H1 (cell line): ENCODE measurements around the gene TNRC6A. TPM values are rescaled to one million over a fixed set of nuclear protein-coding genes. Genes with fewer than 3 reads are reported as not detected.

Source experiments
- CTCF ChIA-PET: fragments of 300-600 bp; sonication (Branson Sonifier 250); formaldehyde crosslinking; loops from one replicate; lab custom pipeline; 2021; ENCODE audit not compliant: partially characterized antibody; lab: Charles Lee
- POLR2A ChIA-PET: fragments of 300-600 bp; sonication (Branson Sonifier 250); formaldehyde crosslinking; loops from one replicate; lab custom pipeline; 2021; ENCODE audit warnings: inconsistent platforms; ENCODE audit not compliant: partially characterized antibody; lab: Charles Lee
- DNase-seq, 2 experiments: peaks; one replicate each; pipeline versions ENCODE4 v3.0.0 to v3.0.0-alpha.2; 2010 to 2022; ENCODE audit warnings: low spot score in 2 of 2, low read depth in 1 of 2, mixed read lengths in 1 of 2
- FAIRE-seq: peaks from 2 replicates; lab custom pipeline; 2011; peaks lifted over from hg19 to GRCh38; lab: Jason Lieb, UNC
- H2AFZ ChIP-seq: 2 replicates; pipeline ENCODE4 v1.8.1; 2012; ENCODE audit warnings: low read length, inconsistent platforms
- H2AK5ac ChIP-seq: 2 replicates; pipeline ENCODE4 v1.6.1; 2013; ENCODE audit warnings: low read depth, low read length
- H2BK120ac ChIP-seq: replicated peaks from 2 replicates; pipeline ENCODE3; 2013; ENCODE audit warnings: low read depth, low read length, inconsistent platforms
- H2BK12ac ChIP-seq: 2 replicates; pipeline ENCODE4 v1.6.1; 2013; ENCODE audit warnings: low read depth, low read length
- H2BK15ac ChIP-seq: 2 replicates; pipeline ENCODE4 v1.6.1; 2013; ENCODE audit warnings: low read length
- H2BK20ac ChIP-seq: 2 replicates; pipeline ENCODE4 v1.6.1; 2013; ENCODE audit warnings: low read length
- H2BK5ac ChIP-seq: 2 replicates; pipeline ENCODE4 v1.6.1; 2013; ENCODE audit warnings: low read depth, low read length
- H3K14ac ChIP-seq: 2 replicates; pipeline ENCODE4 v1.6.1; 2013; ENCODE audit warnings: inconsistent platforms; ENCODE audit not compliant: insufficient read length
- H3K18ac ChIP-seq: 2 replicates; pipeline ENCODE4 v1.6.1; 2013; ENCODE audit warnings: low read length; ENCODE audit errors: extremely low read depth
- H3K23ac ChIP-seq: 2 replicates; pipeline ENCODE4 v1.6.1; 2013; ENCODE audit warnings: inconsistent platforms; ENCODE audit not compliant: insufficient read length
- H3K23me2 ChIP-seq: 2 replicates; pipeline ENCODE4 v1.6.1; 2013; ENCODE audit warnings: low read depth, low read length
- H3K27ac ChIP-seq: 2 replicates; pipeline ENCODE4 v1.6.1; 2011; ENCODE audit warnings: low read depth, low read length, inconsistent platforms
- H3K27me3 ChIP-seq, 4 experiments: replicated peaks in 1 of 4; 1 replicate in 1 of 4; 2 replicates in 3 of 4; pipeline versions ENCODE4 v1.6.1 to v1.8.1; 2011 to 2013; ENCODE audit warnings: low read length in 3 of 4, mild to moderate bottlenecking in 3 of 4, inconsistent platforms in 2 of 4, mixed read lengths in 2 of 4, moderate library complexity in 1 of 4; ENCODE audit not compliant: control insufficient read depth in 3 of 4, insufficient read depth in 3 of 4; ENCODE audit errors: extremely low read depth in 1 of 4
- H3K36me3 ChIP-seq, 4 experiments: 2 replicates each; pipeline versions ENCODE4 v1.6.1 to v1.8.1; 2011 to 2013; ENCODE audit warnings: mild to moderate bottlenecking in 4 of 4, low read length in 3 of 4, moderate library complexity in 2 of 4, control low read depth in 1 of 4, inconsistent platforms in 1 of 4; ENCODE audit not compliant: insufficient read depth in 4 of 4, control insufficient read depth in 2 of 4
- H3K4ac ChIP-seq: replicated peaks from 2 replicates; pipeline ENCODE3; 2013; ENCODE audit warnings: low read length, low read depth, mixed read lengths, inconsistent platforms; ENCODE audit not compliant: insufficient read length
- H3K4me1 ChIP-seq, 4 experiments: replicated peaks in 1 of 4; 1 replicate in 1 of 4; 2 replicates in 3 of 4; pipeline versions ENCODE4 v1.6.1 to v1.8.1; 2011 to 2013; ENCODE audit warnings: low read length in 3 of 4, inconsistent platforms in 2 of 4, mixed read lengths in 1 of 4; ENCODE audit not compliant: insufficient read depth in 4 of 4, control insufficient read depth in 3 of 4
- H3K4me2 ChIP-seq, 2 experiments: 2 replicates each; pipeline versions ENCODE4 v1.6.1 to v1.8.1; 2011 to 2013; ENCODE audit warnings: low read depth in 2 of 2, low read length in 2 of 2, control low read depth in 1 of 2, inconsistent platforms in 1 of 2, mild to moderate bottlenecking in 1 of 2; ENCODE audit not compliant: insufficient read depth in 1 of 2
- H3K4me3 ChIP-seq, 4 experiments: fragments of 200-600, 300-600 bp in 1 of 4; sonication (generic), shearing (Covaris generic), sonication (Bioruptor Twin) in 1 of 4; 2 replicates each; pipeline versions ENCODE4 v1.5.1 to v1.8.1; 2011 to 2016; ENCODE audit warnings: low read length in 4 of 4, low read depth in 3 of 4, control low read depth in 2 of 4, inconsistent platforms in 2 of 4, mild to moderate bottlenecking in 2 of 4, mixed read lengths in 1 of 4, moderate library complexity in 1 of 4; ENCODE audit not compliant: insufficient read depth in 2 of 4; ENCODE audit errors: extremely low read depth in 1 of 4
- H3K56ac ChIP-seq: replicated peaks from 2 replicates; pipeline ENCODE3; 2013; ENCODE audit warnings: low read depth, mild to moderate bottlenecking, mixed read lengths, low read length, inconsistent platforms; ENCODE audit not compliant: insufficient read length
- H3K79me1 ChIP-seq: 2 replicates; pipeline ENCODE4 v1.6.1; 2013; ENCODE audit warnings: low read depth, low read length, control low read depth
- H3K79me2 ChIP-seq, 2 experiments: 2 replicates each; pipeline versions ENCODE4 v1.6.1 to v1.8.1; 2012 to 2013; ENCODE audit warnings: low read length in 2 of 2, mild to moderate bottlenecking in 2 of 2, inconsistent platforms in 1 of 2; ENCODE audit not compliant: insufficient read depth in 2 of 2, control insufficient read depth in 1 of 2
- H3K9ac ChIP-seq, 4 experiments: replicated peaks in 1 of 4; 1 replicate in 1 of 4; 2 replicates in 3 of 4; pipeline versions ENCODE4 v1.6.1 to v1.8.1; 2011 to 2013; ENCODE audit warnings: low read depth in 3 of 4, low read length in 3 of 4, control low read depth in 2 of 4, mild to moderate bottlenecking in 2 of 4, moderate library complexity in 2 of 4, inconsistent platforms in 1 of 4; ENCODE audit errors: extremely low read depth in 1 of 4
- H3K9me3 ChIP-seq, 2 experiments: 2 replicates each; pipeline versions ENCODE4 v1.6.1 to v1.8.1; 2012 to 2013; ENCODE audit warnings: mild to moderate bottlenecking in 2 of 2, moderate library complexity in 2 of 2, control low read depth in 1 of 2, inconsistent platforms in 1 of 2, low read depth in 1 of 2, low read length in 1 of 2, mixed read lengths in 1 of 2; ENCODE audit not compliant: insufficient read depth in 2 of 2
- H4K20me1 ChIP-seq, 2 experiments: replicated peaks in 1 of 2; 2 replicates each; pipeline versions ENCODE3 to v1.8.1; 2011 to 2013; ENCODE audit warnings: inconsistent platforms in 2 of 2, low read length in 2 of 2, mild to moderate bottlenecking in 1 of 2; ENCODE audit not compliant: insufficient read depth in 2 of 2, control insufficient read depth in 1 of 2
- H4K5ac ChIP-seq: 2 replicates; pipeline ENCODE4 v1.6.1; 2013; ENCODE audit warnings: low read length, low read depth, mixed read lengths, inconsistent platforms; ENCODE audit not compliant: insufficient read length
- H4K8ac ChIP-seq: 2 replicates; pipeline ENCODE4 v1.8.0; 2013; ENCODE audit warnings: mild to moderate bottlenecking, moderate library complexity, low read length, inconsistent platforms; ENCODE audit not compliant: insufficient read depth; ENCODE audit errors: extremely low read depth
- H4K91ac ChIP-seq: replicated peaks from 2 replicates; pipeline ENCODE3; 2013; ENCODE audit warnings: low read length, mixed read lengths, inconsistent platforms; ENCODE audit not compliant: insufficient read length
- E2F6 ChIP-seq: IDR thresholded peaks from 2 replicates; pipeline ENCODE4 v1.6.1; 2012; ENCODE audit warnings: inconsistent platforms
- MAX ChIP-seq: IDR thresholded peaks from 2 replicates; pipeline ENCODE4 v1.6.1; 2012; ENCODE audit warnings: inconsistent platforms
- TEAD4 ChIP-seq: IDR thresholded peaks from 2 replicates; pipeline ENCODE4 v1.6.1; 2012; ENCODE audit warnings: low read depth, low read length, inconsistent platforms, mixed read lengths
- WGBS, 2 experiments: shearing (Covaris generic) in 1 of 2; methylation state at CpG; one replicate each; pipeline versions ENCODE4 v1.1.6 to v1.1.7; 2013 to 2015; ENCODE audit warnings: low lambda C conversion rate in 2 of 2, mixed read lengths in 2 of 2, inconsistent platforms in 1 of 2, low coverage in 1 of 2, missing lambda C conversion rate in 1 of 2; ENCODE audit not compliant: insufficient replicate concordance in 2 of 2, insufficient coverage in 1 of 2, insufficient read length in 1 of 2; ENCODE audit errors: extremely low coverage in 1 of 2, missing lambda C conversion rate in 1 of 2; 5-methylcytosine and 5-hydroxymethylcytosine counted together
- polyA plus RNA-seq, 7 experiments: library from polyadenylated mRNA; depleted of rRNA in 3 of 7; stranded (reverse) in 5 of 7; unstranded in 2 of 7; fragments of >200 nt in 5 of 7; fragments of 200-250 nt in 2 of 7; gene quantifications; 1 replicate in 5 of 7; 2 replicates in 1 of 7; 4 replicates in 1 of 7; pipeline versions ENCODE4 v1.2.1 to v1.2.3, GENCODE V29; 2011 to 2013; ENCODE audit warnings: missing spikeins in 2 of 7, mixed read lengths in 2 of 7
- total RNA-seq: library from RNA; stranded (reverse); fragmentation: NEBNext Ultra II Directional; extraction: Animal tissue kit (Norgen Biotek cat#: 25700); gene quantifications from 2 replicates; pipeline ENCODE4 v1.2.1, GENCODE V29; 2021

TNRC6A gene
- total and polyA plus RNA-seq, 2 of the 8 experiments (the other 6 are each of a cell fraction or from before 2014, with no cell fraction given) = 67.6 to 103 TPM

DNA sequence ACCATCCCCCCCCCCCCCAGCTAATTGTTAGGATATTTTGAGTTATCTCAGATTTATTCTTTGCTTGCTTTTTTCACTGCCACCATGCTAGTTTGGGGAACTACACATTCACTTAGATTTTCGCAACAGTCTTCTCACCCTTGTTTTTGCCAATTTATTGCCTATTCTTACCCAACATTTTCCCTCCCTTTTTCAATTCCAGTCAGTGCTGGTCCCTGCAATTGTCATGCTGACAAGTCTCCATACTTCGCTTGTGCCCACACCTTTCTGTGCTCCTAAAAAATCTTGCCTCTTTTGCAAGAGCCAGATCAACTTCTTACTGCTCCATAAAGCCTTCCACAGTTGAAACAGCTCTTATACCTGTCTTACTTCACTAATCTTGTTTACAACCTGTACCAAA is 16.3 kb downstream of the TNRC6A start:
- CTCF ChIA-PET = interaction anchor here (1.0 to 1.8 kb wide), 2 partner anchors 9 to 165 kb away, joined by 3 to 4 read pairs; no protein-coding TSS in a partner anchor
- no peak for DNase-seq
- no peak overlapping the region for H3K4ac ChIP-seq
- H2BK12ac ChIP-seq = no peak overlapping the region
- no peak for FAIRE-seq
- 43% methylated on average over 2 of the region's 2 CpGs; no CpG with 5 or more reads in 1 of the 2 experiments for WGBS, 2 experiments
- no peaks in the 10 kb centered on the region for H3K9me3 ChIP-seq
- H3K23ac ChIP-seq = no peak overlapping the region
- no peak overlapping the region for H2AFZ ChIP-seq
- POLR2A ChIA-PET = interaction anchor here (1.0 to 7.2 kb wide), 6 partner anchors 10 to 203 kb away, joined by 3 to 71 read pairs (median 5); no protein-coding TSS in a partner anchor
- no peak overlapping the region for H3K56ac ChIP-seq
- H2BK20ac ChIP-seq = no peak overlapping the region
- 0 out of 2 replicates have a peak, but pooled peaks have one; percentile 18 for TF ChIP-seq MAX
- TF ChIP-seq TEAD4 = no peak
- peak; percentile 79 for TF ChIP-seq E2F6
- H2BK15ac ChIP-seq = no peak overlapping the region
- H3K36me3 ChIP-seq = peaks cover 0 to 11% (median 2%) of the 10 kb centered on the region in 4 experiments; a peak in 5 of 8 replicates
- no peak overlapping the region for H2AK5ac ChIP-seq
- no peak overlapping the region for H2BK5ac ChIP-seq
- H3K27ac ChIP-seq = no peak overlapping the region
- no peaks in the 10 kb centered on the region for H3K27me3 ChIP-seq
- peaks cover 47% of the 10 kb centered on the region in 2 experiments for H4K20me1 ChIP-seq
- H4K5ac ChIP-seq = no peak overlapping the region
- H4K91ac ChIP-seq = no peak overlapping the region
- H2BK120ac ChIP-seq = no peak overlapping the region
- peak overlapping the region; percentile 49 to 67 for H3K4me2 ChIP-seq
- H3K4me1 ChIP-seq = peaks cover 0 to 32% (median 17%) of the 10 kb centered on the region in 4 experiments; a peak in 6 of 7 replicates
- no peak overlapping the region for H3K9ac ChIP-seq
- H3K14ac ChIP-seq = no peak overlapping the region
- no peak overlapping the region for H3K18ac ChIP-seq
- H3K79me2 ChIP-seq = peaks cover 76 to 100% of the 10 kb centered on the region in 2 experiments
- no peak overlapping the region for H4K8ac ChIP-seq
- H3K4me3 ChIP-seq = peak overlapping the region in 1 of 4 experiments; percentile 29; a peak in 2 of 8 replicates
- H3K79me1 ChIP-seq = peaks cover 3% of the 10 kb centered on the region; the same call in 1 of the 2 replicates
- no peaks in the 10 kb centered on the region; the same call in 1 of the 2 replicates for H3K23me2 ChIP-seq
